ENCODE measurements around the gene ITGAL.

- TF ChIP-seq CTCF (IDR thresholded peaks at IDR 0.05): no peak
- TF ChIP-seq POLR2A (IDR thresholded peaks at IDR 0.05): peak; percentile 33 to 63
Measured at GRCh38 chr16:30571445-30572322, 99.1 kb downstream of the ITGAL start, which contains the start of gene ZNF688.

All from adrenal gland (tissue), 5 donors.